ENCODE measurements around the gene ABLIM2.

The ABLIM2 gene

DNA sequence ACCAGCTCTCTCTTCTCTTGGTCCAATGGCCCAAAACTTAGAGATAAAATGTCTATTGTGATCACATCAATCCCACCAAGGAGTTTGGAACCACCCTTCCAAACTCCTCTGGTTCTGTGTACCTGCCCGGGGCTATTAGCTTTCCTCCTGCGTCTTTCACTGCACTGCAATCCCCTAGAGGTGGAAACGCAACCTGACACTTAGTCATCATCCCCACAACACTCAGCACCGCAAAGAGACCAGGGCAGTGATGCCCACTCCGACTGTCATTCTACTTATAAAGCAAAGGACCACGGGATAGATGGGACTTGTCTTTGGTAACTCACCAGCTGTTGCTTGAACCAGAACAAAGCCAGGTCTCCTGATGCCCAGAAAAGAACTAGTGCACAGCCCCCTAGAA, 240.9 kb downstream of the ABLIM2 start:
- no peak for DNase-seq

DNA sequence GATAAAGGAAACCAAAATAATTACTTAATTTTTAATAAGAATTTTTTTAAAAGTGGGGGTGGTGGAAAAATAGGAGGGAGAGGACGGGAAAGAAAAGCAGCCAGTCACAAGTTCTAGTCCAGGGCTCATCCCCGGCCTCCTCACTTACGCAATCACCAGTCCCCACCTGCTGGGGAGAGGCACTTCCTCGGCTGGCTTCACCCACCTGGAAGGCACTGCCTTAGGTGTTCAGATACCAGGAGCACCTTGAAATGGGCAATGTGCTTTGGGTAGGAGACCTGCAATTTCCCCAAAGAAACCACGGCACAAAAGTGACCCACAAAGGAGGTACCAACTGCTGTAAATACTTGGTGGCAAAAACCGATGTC, 242.8 kb downstream of the ABLIM2 start:
- DNase-seq: no peak

Measured in hypothalamus (tissue), 51 donors.